DND-41 (cell line): ENCODE data around the gene NR6A1.

Experiments used
- EZH2 ChIP-seq: IDR thresholded peaks from 3 replicates; pipeline ENCODE4 v1.6.1; 2012; ENCODE audit warnings: borderline replicate concordance, low read depth, mild to moderate bottlenecking, moderate library complexity, low read length, inconsistent platforms; ENCODE audit not compliant: severe bottlenecking
- TF ChIP-seq, protein P1 (sequence below): IDR thresholded peaks from 2 replicates; pipeline ENCODE4 v1.5.1; 2012; ENCODE audit warnings: borderline replicate concordance, low read length, moderate library complexity, mild to moderate bottlenecking; ENCODE audit not compliant: poor library complexity, severe bottlenecking; ENCODE audit errors: extremely low read depth

DNA sequence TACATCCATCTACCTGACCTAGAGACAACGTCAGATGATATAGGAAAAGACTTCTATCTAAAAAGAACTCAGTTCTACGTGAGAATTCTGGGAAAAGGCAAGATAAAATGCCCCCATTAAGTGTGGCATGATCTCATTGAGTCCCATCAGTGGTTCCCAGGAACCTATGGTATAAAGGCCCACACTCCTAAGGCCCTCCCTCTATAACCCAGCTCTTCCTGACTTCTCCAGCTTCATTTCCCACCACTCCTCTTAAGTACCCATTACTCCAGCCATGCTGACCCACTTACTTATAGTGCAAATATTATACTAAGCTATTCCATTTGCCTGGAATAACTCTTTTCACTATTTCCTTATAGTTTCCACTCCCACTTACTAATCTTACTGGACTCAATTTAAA lies 168.5 kb downstream of the NR6A1 start:
- TF ChIP-seq, protein P1, sequence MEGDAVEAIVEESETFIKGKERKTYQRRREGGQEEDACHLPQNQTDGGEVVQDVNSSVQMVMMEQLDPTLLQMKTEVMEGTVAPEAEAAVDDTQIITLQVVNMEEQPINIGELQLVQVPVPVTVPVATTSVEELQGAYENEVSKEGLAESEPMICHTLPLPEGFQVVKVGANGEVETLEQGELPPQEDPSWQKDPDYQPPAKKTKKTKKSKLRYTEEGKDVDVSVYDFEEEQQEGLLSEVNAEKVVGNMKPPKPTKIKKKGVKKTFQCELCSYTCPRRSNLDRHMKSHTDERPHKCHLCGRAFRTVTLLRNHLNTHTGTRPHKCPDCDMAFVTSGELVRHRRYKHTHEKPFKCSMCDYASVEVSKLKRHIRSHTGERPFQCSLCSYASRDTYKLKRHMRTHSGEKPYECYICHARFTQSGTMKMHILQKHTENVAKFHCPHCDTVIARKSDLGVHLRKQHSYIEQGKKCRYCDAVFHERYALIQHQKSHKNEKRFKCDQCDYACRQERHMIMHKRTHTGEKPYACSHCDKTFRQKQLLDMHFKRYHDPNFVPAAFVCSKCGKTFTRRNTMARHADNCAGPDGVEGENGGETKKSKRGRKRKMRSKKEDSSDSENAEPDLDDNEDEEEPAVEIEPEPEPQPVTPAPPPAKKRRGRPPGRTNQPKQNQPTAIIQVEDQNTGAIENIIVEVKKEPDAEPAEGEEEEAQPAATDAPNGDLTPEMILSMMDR = no peak
- TF ChIP-seq EZH2 = no peak
